B cell (primary cell): ENCODE results near the gene CRTAC1. TPM values are rescaled to one million over a fixed set of nuclear protein-coding genes. Genes with fewer than 3 reads are reported as not detected.
A peak's percentile ranks its signal among the peaks of the same experiment; 100 is the strongest.

Experiments used
- ATAC-seq: fragments of 200-7000 bp; cut with Tn5 transposase; one replicate; pipeline ENCODE4 v1.10.0; 2021; ENCODE audit warnings: low read depth, mild to moderate bottlenecking, moderate number of reproducible peaks, moderate library complexity
- CTCF ChIA-PET: fragments of 350-600 bp; sonication (Branson Sonifier 250); formaldehyde crosslinking; loops from one replicate; lab custom pipeline; 2021; ENCODE audit warnings: antibody characterized with exemption, inconsistent platforms; lab: Charles Lee
- POLR2A ChIA-PET: fragments of 350-600 bp; sonication (Branson Sonifier 250); formaldehyde crosslinking; loops from one replicate; lab custom pipeline; 2021; ENCODE audit warnings: antibody characterized with exemption; lab: Charles Lee
- DNase-seq: peaks from one replicate; pipeline ENCODE4 v3.0.0; 2013
- H2AFZ ChIP-seq: 2 replicates; pipeline ENCODE4 v1.6.1; 2012; ENCODE audit warnings: mild to moderate bottlenecking, low read depth, low read length; ENCODE audit not compliant: insufficient read depth, poor library complexity, severe bottlenecking
- H3K27ac ChIP-seq, 2 donors: 1 replicate in 1 of 2; 2 replicates in 1 of 2; pipeline ENCODE4 v1.5.1; 2012 to 2013; ENCODE audit warnings: low read length in 2 of 2, mild to moderate bottlenecking in 2 of 2, moderate library complexity in 1 of 2
- H3K27me3 ChIP-seq, 4 experiments: fragments of 200-600 bp in 1 of 4; sonication (generic) in 1 of 4; replicated peaks in 1 of 4; 1 replicate in 2 of 4; 2 replicates in 2 of 4; pipeline versions ENCODE4 v1.6.1 to v1.7.0; 2013 to 2016; ENCODE audit warnings: low read length in 3 of 4, mild to moderate bottlenecking in 2 of 4, mixed read lengths in 1 of 4, moderate library complexity in 1 of 4; ENCODE audit not compliant: insufficient read depth in 4 of 4, control insufficient read depth in 3 of 4; ENCODE audit errors: control extremely low read depth in 1 of 4
- H3K36me3 ChIP-seq, 2 experiments: replicated peaks in 1 of 2; 1 replicate in 1 of 2; 2 replicates in 1 of 2; pipeline versions ENCODE4 v1.6.1 to v1.7.1; 2013; ENCODE audit warnings: low read length in 1 of 2; ENCODE audit not compliant: insufficient read depth in 2 of 2, control insufficient read depth in 1 of 2; ENCODE audit errors: control extremely low read depth in 1 of 2, extremely low read depth in 1 of 2
- H3K4me1 ChIP-seq, 2 donors: fragments of 200-600 bp in 1 of 2; sonication (generic) in 1 of 2; 1 replicate in 1 of 2; 2 replicates in 1 of 2; pipeline versions ENCODE4 v1.5.1 to v1.6.1; 2013 to 2017; ENCODE audit warnings: low read length in 2 of 2; ENCODE audit not compliant: control insufficient read depth in 2 of 2, insufficient read depth in 2 of 2
- H3K4me2 ChIP-seq: replicated peaks from 2 replicates; pipeline ENCODE3; 2012; ENCODE audit warnings: mild to moderate bottlenecking, low read depth, low read length; ENCODE audit not compliant: poor library complexity, severe bottlenecking
- H3K4me3 ChIP-seq, 5 experiments: fragments of 200-600 bp in 1 of 5; sonication (generic) in 1 of 5; 1 replicate in 3 of 5; 2 replicates in 2 of 5; pipeline versions ENCODE4 v1.5.1 to v1.7.0; 2011 to 2016; ENCODE audit warnings: low read length in 4 of 5, mild to moderate bottlenecking in 4 of 5, low read depth in 2 of 5, control low read depth in 1 of 5, moderate library complexity in 1 of 5; ENCODE audit not compliant: insufficient read depth in 1 of 5; ENCODE audit errors: control extremely low read depth in 1 of 5, extremely low read depth in 1 of 5
- H3K79me2 ChIP-seq: fragments of 200-600 bp; sonication (generic); one replicate; pipeline ENCODE4 v1.6.0; 2016; ENCODE audit warnings: low read length; ENCODE audit not compliant: control insufficient read depth, insufficient read depth
- H3K9ac ChIP-seq: fragments of 200-600 bp; sonication (generic); 2 replicates; pipeline ENCODE4 v1.6.1; 2017; ENCODE audit warnings: mild to moderate bottlenecking, low read length, moderate library complexity
- H3K9me3 ChIP-seq, 3 donors: one replicate each; pipeline versions ENCODE4 v1.6.1 to v1.7.1; 2013; ENCODE audit warnings: low read length in 2 of 3; ENCODE audit not compliant: control insufficient read depth in 2 of 3, insufficient read depth in 1 of 3; ENCODE audit errors: control extremely low read depth in 1 of 3
- H4K20me1 ChIP-seq: 2 replicates; pipeline ENCODE4 v1.6.0; 2012; ENCODE audit warnings: mild to moderate bottlenecking, low read length; ENCODE audit not compliant: insufficient read depth, control insufficient read depth, poor library complexity, severe bottlenecking
- H3K27ac Mint-ChIP-seq: one replicate; pipeline ENCODE4 v1.8.0; 2021; ENCODE audit warnings: mixed read lengths
- H3K27me3 Mint-ChIP-seq: one replicate; pipeline ENCODE4 v1.8.0; 2021; ENCODE audit warnings: mixed read lengths
- H3K4me1 Mint-ChIP-seq: one replicate; pipeline ENCODE4 v1.8.0; 2021; ENCODE audit warnings: mixed read lengths
- H3K4me3 Mint-ChIP-seq: one replicate; pipeline ENCODE4 v1.8.0; 2021; ENCODE audit warnings: mixed read lengths
- H3K9me3 Mint-ChIP-seq: one replicate; pipeline ENCODE4 v1.8.0; 2022; ENCODE audit warnings: mixed read lengths; ENCODE audit not compliant: insufficient read depth
- CTCF ChIP-seq: fragments of 200-600 bp; IDR thresholded peaks from one replicate; pipeline ENCODE4 v1.8.0; 2022; ENCODE audit warnings: antibody characterized with exemption, mild to moderate bottlenecking
- EZH2 ChIP-seq: IDR thresholded peaks from 2 replicates; pipeline ENCODE4 v1.6.1; 2012; ENCODE audit warnings: borderline replicate concordance, low read depth, mild to moderate bottlenecking, moderate library complexity, low read length; ENCODE audit not compliant: insufficient read depth, poor library complexity, severe bottlenecking
- WGBS: methylation state at CpG from one replicate; pipeline ENCODE4 v1.1.5; 2013; ENCODE audit warnings: missing lambda C conversion rate; ENCODE audit not compliant: insufficient coverage; 5-methylcytosine and 5-hydroxymethylcytosine counted together
- intact Hi-C: fragments of 100-400 bp; cut with micrococcal nuclease; formaldehyde crosslinking; loops from one replicate; pipeline ENCODE4 v1.10.0; 2022
- polyA plus RNA-seq: library from polyadenylated mRNA; depleted of rRNA; stranded (reverse); fragments of >200 nt; gene quantifications from 2 replicates; pipeline ENCODE4 v1.2.3, GENCODE V29; 2012
- total RNA-seq, 2 donors: library from RNA; stranded (reverse); fragments of 120-200 nt in 1 of 2; gene quantifications; 1 replicate in 1 of 2; 2 replicates in 1 of 2; pipeline versions ENCODE4 v1.2.3 to v1.2.4, GENCODE V29; 2013 to 2022

CRTAC1 gene
- total and polyA plus RNA-seq, 2 donors (not counting 1 experiment from before 2014, with no cell fraction given): not detected

- ChIA-PET CTCF (no interaction called here), POLR2A (no interaction called here)
- no peaks in the 10 kb centered on the region for H3K9me3 Mint-ChIP-seq
- Histone ChIP-seq H4K20me1 (no peaks in the 10 kb centered on the region), H3K27me3 (peaks cover 0 to 35% (median 17%) of the 10 kb centered on the region in 4 experiments), H3K36me3 (no peaks in the 10 kb centered on the region), H3K9ac (no peak overlapping the region), H3K4me3 (no peak overlapping the region), H3K9me3 (peaks cover 0 to 3% (median 0%) of the 10 kb centered on the region in 3 donors), H3K27ac (no peak overlapping the region), H3K4me2 (no peak overlapping the region), H3K79me2 (no peaks in the 10 kb centered on the region), H3K4me1 (peaks cover 13 to 25% of the 10 kb centered on the region in 2 donors), H2AFZ (no peak overlapping the region)
- whole genome bisulfite sequencing: 60% methylated on average over 7 of the region's 7 CpGs
- H3K27ac Mint-ChIP-seq: no peak overlapping the region
- H3K27me3 Mint-ChIP-seq: peaks cover 37% of the 10 kb centered on the region
- H3K4me3 Mint-ChIP-seq: peak overlapping the region; percentile 78
- ATAC-seq (no peak), DNase-seq (no peak)
- intact Hi-C loops: no loop called here
- peaks cover 10% of the 10 kb centered on the region for H3K4me1 Mint-ChIP-seq
- TF ChIP-seq EZH2 (no peak), CTCF (no peak)
Measured at GRCh38 chr10:97851341-97852001, 178.9 kb downstream of the CRTAC1 start.

- Histone ChIP-seq H3K36me3 (no peaks in the 10 kb centered on the region), H3K4me2 (peak overlapping the region; percentile 78), H3K27me3 (peaks cover 0 to 35% (median 22%) of the 10 kb centered on the region in 4 experiments), H2AFZ (no peak overlapping the region), H3K9me3 (peaks cover 0 to 3% (median 0%) of the 10 kb centered on the region in 3 donors), H4K20me1 (no peaks in the 10 kb centered on the region), H3K4me1 (peaks cover 13 to 25% of the 10 kb centered on the region in 2 donors), H3K79me2 (no peaks in the 10 kb centered on the region), H3K9ac (no peak overlapping the region), H3K27ac (no peak overlapping the region), H3K4me3 (no peak overlapping the region)
- Mint-ChIP-seq H3K4me3 (peak overlapping the region; percentile 78), H3K9me3 (no peaks in the 10 kb centered on the region), H3K27me3 (peaks cover 37% of the 10 kb centered on the region), H3K4me1 (peaks cover 10% of the 10 kb centered on the region), H3K27ac (no peak overlapping the region)
- intact Hi-C loops: no loop called here
- WGBS: 31% methylated on average over 4 of the region's 13 CpGs
- ATAC-seq: no peak
- TF ChIP-seq EZH2 (no peak), CTCF (no peak)
- ChIA-PET CTCF (no interaction called here), POLR2A (no interaction called here)
- no peak for DNase-seq
Measured at GRCh38 chr10:97850446-97850845, 180.0 kb downstream of the CRTAC1 start.
